SK-N-SH treated with all-trans-retinoic acid at 6 μM for 48 hours (cell line): ENCODE data around the gene TRIM17.

Experiments used
- ATAC-seq: fragments of 200-7000 bp; cut with Tn5 transposase; 3 replicates; pipeline ENCODE4 v1.9.1; 2020; ENCODE audit warnings: mild to moderate bottlenecking, moderate library complexity
- ARNTL ChIP-seq: fragments of 450-650 bp; formaldehyde crosslinking; IDR thresholded peaks from 2 replicates; pipeline ENCODE4 v1.5.0; 2020; ENCODE audit warnings: low read depth, mild to moderate bottlenecking, moderate library complexity, borderline replicate concordance
- BACH2 ChIP-seq: fragments of 250-450 bp; sonication (Bioruptor Pico); IDR thresholded peaks from 2 replicates; pipeline ENCODE4 v1.9.0; 2021; ENCODE audit warnings: mild to moderate bottlenecking, borderline replicate concordance
- CSDC2 ChIP-seq: fragments of 250-450 bp; sonication (Bioruptor Pico); IDR thresholded peaks from 2 replicates; pipeline ENCODE4 v1.5.0; 2020; ENCODE audit warnings: mild to moderate bottlenecking, moderate library complexity
- ESRRG ChIP-seq: fragments of 250-450 bp; sonication (Bioruptor Pico); IDR thresholded peaks from 2 replicates; pipeline ENCODE4 v1.6.1; 2021; ENCODE audit warnings: mild to moderate bottlenecking
- GLIS3 ChIP-seq: fragments of 250-450 bp; sonication (Bioruptor Pico); IDR thresholded peaks from 2 replicates; pipeline ENCODE4 v1.5.0; 2020; ENCODE audit warnings: mild to moderate bottlenecking, moderate library complexity
- ISL1 ChIP-seq: fragments of 250-450 bp; sonication (Bioruptor Pico); IDR thresholded peaks from 2 replicates; pipeline ENCODE4 v2.1.2; 2022; ENCODE audit warnings: mild to moderate bottlenecking, moderate library complexity
- OSR1 ChIP-seq: fragments of 250-450 bp; sonication (Bioruptor Pico); IDR thresholded peaks from 2 replicates; pipeline ENCODE4 v1.8.0; 2022; ENCODE audit warnings: moderate library complexity, mild to moderate bottlenecking, inconsistent platforms
- PPARA ChIP-seq: fragments of 250-450 bp; sonication (Bioruptor Pico); IDR thresholded peaks from 2 replicates; pipeline ENCODE4 v1.5.0; 2020; ENCODE audit warnings: mild to moderate bottlenecking, borderline replicate concordance
- RARB ChIP-seq: fragments of 250-450 bp; sonication (Bioruptor Pico); IDR thresholded peaks from 2 replicates; pipeline ENCODE4 v1.8.0; 2021; ENCODE audit warnings: mild to moderate bottlenecking, moderate library complexity
- TCF4 ChIP-seq: fragments of 250-450 bp; sonication (Bioruptor Pico); IDR thresholded peaks from 2 replicates; pipeline ENCODE4 v1.8.0; 2021; ENCODE audit warnings: mild to moderate bottlenecking, moderate library complexity, borderline replicate concordance
- ZC3H10 ChIP-seq: fragments of 250-450 bp; sonication (Bioruptor Pico); IDR thresholded peaks from 2 replicates; pipeline ENCODE4 v1.5.1; 2021; ENCODE audit warnings: mild to moderate bottlenecking, moderate library complexity
- ZFP30 ChIP-seq: fragments of 450-650 bp; formaldehyde crosslinking; IDR thresholded peaks from 2 replicates; pipeline ENCODE4 v1.5.0; 2022; ENCODE audit warnings: mild to moderate bottlenecking, moderate library complexity
- ZNF565 ChIP-seq: fragments of 450-650 bp; formaldehyde crosslinking; conservative IDR thresholded peaks from 2 replicates; pipeline ENCODE4 v1.5.0; 2020; ENCODE audit warnings: low read depth, mild to moderate bottlenecking, moderate library complexity
- ZNF70 ChIP-seq: fragments of 450-650 bp; formaldehyde crosslinking; IDR thresholded peaks from 2 replicates; pipeline ENCODE4 v1.5.0; 2020; ENCODE audit warnings: mild to moderate bottlenecking, moderate library complexity
- ZNF8 ChIP-seq: fragments of 450-650 bp; formaldehyde crosslinking; IDR thresholded peaks from 2 replicates; pipeline ENCODE4 v1.5.0; 2020; ENCODE audit warnings: mild to moderate bottlenecking, moderate library complexity
- TF ChIP-seq, protein P1 (sequence below): fragments of 250-450 bp; sonication (Bioruptor Pico); IDR thresholded peaks from 2 replicates; pipeline ENCODE4 v1.5.1; 2020; ENCODE audit warnings: low read depth, mild to moderate bottlenecking, moderate library complexity
- TF ChIP-seq, protein P2 (sequence below): fragments of 250-450 bp; sonication (Bioruptor Pico); IDR thresholded peaks from 2 replicates; pipeline ENCODE4 v1.5.0; 2020; ENCODE audit warnings: mild to moderate bottlenecking, moderate library complexity
- TF ChIP-seq, protein P3 (sequence below): fragments of 250-450 bp; sonication (Bioruptor Pico); IDR thresholded peaks from 2 replicates; pipeline ENCODE4 v1.8.0; 2020; ENCODE audit warnings: mild to moderate bottlenecking, moderate library complexity, borderline replicate concordance

The TRIM17 gene

DNA sequence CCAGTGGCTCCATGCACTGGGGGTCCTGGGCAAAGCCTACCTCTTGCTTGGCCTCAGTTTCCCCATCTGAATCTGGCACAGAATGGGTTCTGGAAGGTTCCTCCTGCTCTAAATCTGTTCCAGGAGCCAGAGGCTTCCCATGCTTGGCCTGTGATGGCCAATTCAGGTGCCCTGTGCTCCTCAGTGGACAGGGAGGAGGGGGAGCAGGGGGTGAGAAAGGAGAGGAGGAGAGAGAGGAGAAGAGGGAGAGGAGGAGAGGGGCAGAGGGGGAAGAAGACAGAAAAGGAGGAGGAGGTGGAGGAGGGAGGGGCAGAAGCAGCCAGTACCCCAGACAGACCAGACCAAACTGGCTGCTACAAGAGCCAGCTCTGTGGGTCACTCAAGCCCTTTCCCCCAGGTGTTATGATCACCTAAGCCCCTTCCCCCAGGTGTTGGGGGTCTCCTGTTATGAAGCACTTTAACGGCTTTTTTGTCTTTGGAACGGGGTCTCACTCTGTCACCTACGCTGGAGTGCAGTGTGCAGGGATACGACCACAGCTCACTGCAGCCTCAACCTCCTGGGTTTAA, 53.7 kb downstream of the TRIM17 start:
- no peak for ATAC-seq
- TF ChIP-seq, protein P1, sequence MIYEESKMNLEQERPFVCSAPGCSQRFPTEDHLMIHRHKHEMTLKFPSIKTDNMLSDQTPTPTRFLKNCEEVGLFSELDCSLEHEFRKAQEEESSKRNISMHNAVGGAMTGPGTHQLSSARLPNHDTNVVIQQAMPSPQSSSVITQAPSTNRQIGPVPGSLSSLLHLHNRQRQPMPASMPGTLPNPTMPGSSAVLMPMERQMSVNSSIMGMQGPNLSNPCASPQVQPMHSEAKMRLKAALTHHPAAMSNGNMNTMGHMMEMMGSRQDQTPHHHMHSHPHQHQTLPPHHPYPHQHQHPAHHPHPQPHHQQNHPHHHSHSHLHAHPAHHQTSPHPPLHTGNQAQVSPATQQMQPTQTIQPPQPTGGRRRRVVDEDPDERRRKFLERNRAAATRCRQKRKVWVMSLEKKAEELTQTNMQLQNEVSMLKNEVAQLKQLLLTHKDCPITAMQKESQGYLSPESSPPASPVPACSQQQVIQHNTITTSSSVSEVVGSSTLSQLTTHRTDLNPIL (CRISPR knock-in tag): no peak
- TF ChIP-seq, protein P2, sequence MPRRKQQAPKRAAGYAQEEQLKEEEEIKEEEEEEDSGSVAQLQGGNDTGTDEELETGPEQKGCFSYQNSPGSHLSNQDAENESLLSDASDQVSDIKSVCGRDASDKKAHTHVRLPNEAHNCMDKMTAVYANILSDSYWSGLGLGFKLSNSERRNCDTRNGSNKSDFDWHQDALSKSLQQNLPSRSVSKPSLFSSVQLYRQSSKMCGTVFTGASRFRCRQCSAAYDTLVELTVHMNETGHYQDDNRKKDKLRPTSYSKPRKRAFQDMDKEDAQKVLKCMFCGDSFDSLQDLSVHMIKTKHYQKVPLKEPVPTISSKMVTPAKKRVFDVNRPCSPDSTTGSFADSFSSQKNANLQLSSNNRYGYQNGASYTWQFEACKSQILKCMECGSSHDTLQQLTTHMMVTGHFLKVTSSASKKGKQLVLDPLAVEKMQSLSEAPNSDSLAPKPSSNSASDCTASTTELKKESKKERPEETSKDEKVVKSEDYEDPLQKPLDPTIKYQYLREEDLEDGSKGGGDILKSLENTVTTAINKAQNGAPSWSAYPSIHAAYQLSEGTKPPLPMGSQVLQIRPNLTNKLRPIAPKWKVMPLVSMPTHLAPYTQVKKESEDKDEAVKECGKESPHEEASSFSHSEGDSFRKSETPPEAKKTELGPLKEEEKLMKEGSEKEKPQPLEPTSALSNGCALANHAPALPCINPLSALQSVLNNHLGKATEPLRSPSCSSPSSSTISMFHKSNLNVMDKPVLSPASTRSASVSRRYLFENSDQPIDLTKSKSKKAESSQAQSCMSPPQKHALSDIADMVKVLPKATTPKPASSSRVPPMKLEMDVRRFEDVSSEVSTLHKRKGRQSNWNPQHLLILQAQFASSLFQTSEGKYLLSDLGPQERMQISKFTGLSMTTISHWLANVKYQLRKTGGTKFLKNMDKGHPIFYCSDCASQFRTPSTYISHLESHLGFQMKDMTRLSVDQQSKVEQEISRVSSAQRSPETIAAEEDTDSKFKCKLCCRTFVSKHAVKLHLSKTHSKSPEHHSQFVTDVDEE (CRISPR knock-in tag): no peak
- TF ChIP-seq ESRRG (CRISPR knock-in tag): no peak
- TF ChIP-seq, protein P3, sequence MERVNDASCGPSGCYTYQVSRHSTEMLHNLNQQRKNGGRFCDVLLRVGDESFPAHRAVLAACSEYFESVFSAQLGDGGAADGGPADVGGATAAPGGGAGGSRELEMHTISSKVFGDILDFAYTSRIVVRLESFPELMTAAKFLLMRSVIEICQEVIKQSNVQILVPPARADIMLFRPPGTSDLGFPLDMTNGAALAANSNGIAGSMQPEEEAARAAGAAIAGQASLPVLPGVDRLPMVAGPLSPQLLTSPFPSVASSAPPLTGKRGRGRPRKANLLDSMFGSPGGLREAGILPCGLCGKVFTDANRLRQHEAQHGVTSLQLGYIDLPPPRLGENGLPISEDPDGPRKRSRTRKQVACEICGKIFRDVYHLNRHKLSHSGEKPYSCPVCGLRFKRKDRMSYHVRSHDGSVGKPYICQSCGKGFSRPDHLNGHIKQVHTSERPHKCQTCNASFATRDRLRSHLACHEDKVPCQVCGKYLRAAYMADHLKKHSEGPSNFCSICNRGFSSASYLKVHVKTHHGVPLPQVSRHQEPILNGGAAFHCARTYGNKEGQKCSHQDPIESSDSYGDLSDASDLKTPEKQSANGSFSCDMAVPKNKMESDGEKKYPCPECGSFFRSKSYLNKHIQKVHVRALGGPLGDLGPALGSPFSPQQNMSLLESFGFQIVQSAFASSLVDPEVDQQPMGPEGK (CRISPR knock-in tag): no peak
- TF ChIP-seq ZC3H10: no peak

DNA sequence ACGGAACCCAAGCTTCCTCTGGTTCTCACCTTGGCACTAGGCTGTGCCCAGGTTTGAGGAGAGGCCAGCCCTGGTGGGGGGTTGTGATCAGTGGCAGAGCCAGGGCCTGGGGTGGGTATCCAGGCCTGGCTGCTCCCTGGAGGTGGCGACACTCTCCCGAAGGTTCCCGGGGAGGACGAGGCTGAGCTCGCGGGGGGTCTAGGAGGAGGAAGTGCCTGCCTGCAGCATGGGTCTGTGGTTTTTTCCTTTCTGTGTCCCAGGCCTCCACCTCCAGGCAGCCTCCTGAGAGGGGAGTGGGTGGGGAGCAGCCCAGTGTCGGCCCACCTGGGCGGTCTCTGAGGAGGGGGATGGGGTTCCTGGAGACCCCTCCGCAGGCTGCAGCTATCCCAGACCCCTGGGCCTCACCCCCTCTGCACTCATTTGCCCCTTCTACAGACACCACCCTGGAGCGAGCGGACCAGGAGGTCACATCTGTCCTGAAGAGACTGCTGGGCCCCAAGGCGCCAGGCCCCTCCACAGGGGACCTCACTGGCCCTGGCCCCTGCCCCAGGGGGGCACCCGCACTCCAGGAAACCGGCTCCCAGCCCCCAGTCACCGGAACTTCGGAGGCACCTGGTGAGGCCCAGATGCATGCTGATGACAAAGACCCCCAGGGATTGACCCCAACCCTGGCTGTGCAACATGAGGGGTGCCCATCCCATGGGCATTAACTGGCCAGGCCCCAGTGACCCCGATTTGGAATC, 54.3 kb downstream of the TRIM17 start:
- TF ChIP-seq, protein P2 (CRISPR knock-in tag): no peak
- TF ChIP-seq GLIS3 (no peak), ZC3H10 (no peak)
- ATAC-seq: no peak

DNA sequence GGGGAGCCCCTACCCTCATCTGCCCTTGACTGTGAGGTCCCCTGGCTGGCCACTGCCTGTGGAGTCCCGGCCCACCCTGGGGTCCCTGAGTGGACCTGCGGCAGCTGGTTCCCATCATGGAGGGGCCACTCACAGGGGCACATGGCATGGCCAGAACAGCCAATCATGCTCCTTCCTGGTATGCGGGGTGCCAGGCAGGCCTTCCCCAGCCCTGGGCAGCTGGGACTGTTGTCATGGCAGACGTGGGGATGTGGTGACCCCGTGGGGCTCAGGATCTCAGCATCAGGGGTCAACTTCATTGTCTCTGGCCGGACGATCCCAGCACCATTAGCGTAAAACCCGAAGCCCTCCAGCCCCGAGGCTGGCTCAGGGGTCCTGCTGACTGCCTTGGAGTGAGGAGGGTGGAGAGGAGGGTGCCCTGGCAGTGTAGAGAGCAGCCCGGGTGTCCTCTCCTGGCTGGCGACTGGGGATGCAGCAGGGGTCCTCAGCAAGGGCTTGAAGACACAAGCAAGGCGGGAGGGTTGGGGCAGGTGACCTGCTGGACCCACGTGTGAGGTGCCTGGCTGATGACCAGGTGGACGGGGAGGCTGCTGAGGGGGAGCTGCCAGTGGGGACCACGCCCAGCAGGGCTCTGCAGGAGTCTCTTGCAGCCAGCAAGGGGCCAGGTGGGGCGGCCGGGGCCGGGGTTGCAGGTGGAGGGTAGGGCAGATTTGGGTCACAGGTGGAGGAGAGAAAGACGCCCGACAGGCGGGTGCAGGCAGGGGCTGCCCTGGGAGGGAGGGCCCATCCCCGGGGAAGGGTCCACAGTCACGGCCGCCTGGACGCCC, 55.1 kb downstream of the TRIM17 start:
- ATAC-seq: no peak

More for the DNA sequence above, 55.1 kb downstream of the TRIM17 start:
- TF ChIP-seq ISL1 (CRISPR knock-in tag) (no peak), ZNF565 (CRISPR knock-in tag) (no peak), ESRRG (CRISPR knock-in tag) (no peak), OSR1 (CRISPR knock-in tag) (no peak), CSDC2 (no peak), ZNF70 (CRISPR knock-in tag) (no peak), ZC3H10 (no peak), ZFP30 (CRISPR knock-in tag) (no peak), TCF4 (CRISPR knock-in tag) (no peak), PPARA (CRISPR knock-in tag) (no peak), ARNTL (CRISPR knock-in tag) (no peak), RARB (CRISPR knock-in tag) (no peak), ZNF8 (no peak), BACH2 (no peak)
- TF ChIP-seq, protein P2 (CRISPR knock-in tag): no peak
- TF ChIP-seq, protein P3 (CRISPR knock-in tag): no peak
- TF ChIP-seq, all 23 proteins: peak for 0
